NK-92 (cell line): ENCODE measurements around the gene RIMBP2.

Source experiments
- DNase-seq: peaks from one replicate; lab custom pipeline; 2025; ENCODE audit not compliant: unreplicated experiment; lab: John Stamatoyannopoulos, UW

The RIMBP2 gene

GRCh38 chr12:130513556-130513955, 202.5 kb downstream of the RIMBP2 start:
- no peak for DNase-seq

GRCh38 chr12:130511285-130511684, 204.8 kb downstream of the RIMBP2 start:
- no peak for DNase-seq

GRCh38 chr12:130509454-130509853, 206.6 kb downstream of the RIMBP2 start:
- no peak for DNase-seq

GRCh38 chr12:130508847-130509246, 207.3 kb downstream of the RIMBP2 start:
- DNase-seq = no peak

- no peak for DNase-seq
These were observed 207.8 kb downstream of the RIMBP2 start for GRCh38 chr12:130508318-130508717.

- no peak for DNase-seq
These were observed 209.3 kb downstream of the RIMBP2 start for GRCh38 chr12:130506844-130507243.

- no peak for DNase-seq
These were observed 211.3 kb downstream of the RIMBP2 start for GRCh38 chr12:130504840-130505175.

GRCh38 chr12:130504110-130504839, 211.8 kb downstream of the RIMBP2 start:
- DNase-seq = no peak

GRCh38 chr12:130501821-130502220, 214.3 kb downstream of the RIMBP2 start:
- no peak for DNase-seq

- no peak for DNase-seq
These were observed 215.2 kb downstream of the RIMBP2 start for GRCh38 chr12:130500835-130501330.

GRCh38 chr12:130499474-130499873, 216.6 kb downstream of the RIMBP2 start:
- no peak for DNase-seq

- no peak for DNase-seq
These were observed 217.3 kb downstream of the RIMBP2 start for GRCh38 chr12:130498589-130499385.

- no peak for DNase-seq
These were observed 218.1 kb downstream of the RIMBP2 start for GRCh38 chr12:130497991-130498390.

GRCh38 chr12:130497321-130497720, 218.8 kb downstream of the RIMBP2 start:
- no peak for DNase-seq

GRCh38 chr12:130496516-130497120, 219.5 kb downstream of the RIMBP2 start:
- DNase-seq = no peak

- no peak for DNase-seq
These were observed 220.9 kb downstream of the RIMBP2 start for GRCh38 chr12:130495156-130495555.

GRCh38 chr12:130494736-130495135, 221.4 kb downstream of the RIMBP2 start:
- DNase-seq = no peak

GRCh38 chr12:130493951-130494350, 222.1 kb downstream of the RIMBP2 start:
- DNase-seq = no peak

- DNase-seq = no peak
These were observed 224.4 kb downstream of the RIMBP2 start for GRCh38 chr12:130491421-130492357.

GRCh38 chr12:130490674-130491073, 225.4 kb downstream of the RIMBP2 start:
- DNase-seq = no peak

GRCh38 chr12:130489293-130489692, 226.8 kb downstream of the RIMBP2 start:
- no peak for DNase-seq
